ENCODE data around the gene SPINK8.

- TF ChIP-seq, protein P1, sequence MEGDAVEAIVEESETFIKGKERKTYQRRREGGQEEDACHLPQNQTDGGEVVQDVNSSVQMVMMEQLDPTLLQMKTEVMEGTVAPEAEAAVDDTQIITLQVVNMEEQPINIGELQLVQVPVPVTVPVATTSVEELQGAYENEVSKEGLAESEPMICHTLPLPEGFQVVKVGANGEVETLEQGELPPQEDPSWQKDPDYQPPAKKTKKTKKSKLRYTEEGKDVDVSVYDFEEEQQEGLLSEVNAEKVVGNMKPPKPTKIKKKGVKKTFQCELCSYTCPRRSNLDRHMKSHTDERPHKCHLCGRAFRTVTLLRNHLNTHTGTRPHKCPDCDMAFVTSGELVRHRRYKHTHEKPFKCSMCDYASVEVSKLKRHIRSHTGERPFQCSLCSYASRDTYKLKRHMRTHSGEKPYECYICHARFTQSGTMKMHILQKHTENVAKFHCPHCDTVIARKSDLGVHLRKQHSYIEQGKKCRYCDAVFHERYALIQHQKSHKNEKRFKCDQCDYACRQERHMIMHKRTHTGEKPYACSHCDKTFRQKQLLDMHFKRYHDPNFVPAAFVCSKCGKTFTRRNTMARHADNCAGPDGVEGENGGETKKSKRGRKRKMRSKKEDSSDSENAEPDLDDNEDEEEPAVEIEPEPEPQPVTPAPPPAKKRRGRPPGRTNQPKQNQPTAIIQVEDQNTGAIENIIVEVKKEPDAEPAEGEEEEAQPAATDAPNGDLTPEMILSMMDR (IDR thresholded peaks at IDR 0.05): no peak
- TF ChIP-seq EP300 (IDR thresholded peaks at IDR 0.05): no peak
These were observed 54.4 kb downstream of the SPINK8 start for GRCh38 chr3:48278884-48279559.

All from ovary (tissue), 3 donors.